HG03097 (cell line): ENCODE results near the gene MCUB.

Source experiments
- ATAC-seq: cut with Tn5 transposase; IDR thresholded peaks from one replicate; pipeline ENCODE4 v1.9.1; 2021; ENCODE audit not compliant: unreplicated experiment, low FRiP score

Gene MCUB

DNA sequence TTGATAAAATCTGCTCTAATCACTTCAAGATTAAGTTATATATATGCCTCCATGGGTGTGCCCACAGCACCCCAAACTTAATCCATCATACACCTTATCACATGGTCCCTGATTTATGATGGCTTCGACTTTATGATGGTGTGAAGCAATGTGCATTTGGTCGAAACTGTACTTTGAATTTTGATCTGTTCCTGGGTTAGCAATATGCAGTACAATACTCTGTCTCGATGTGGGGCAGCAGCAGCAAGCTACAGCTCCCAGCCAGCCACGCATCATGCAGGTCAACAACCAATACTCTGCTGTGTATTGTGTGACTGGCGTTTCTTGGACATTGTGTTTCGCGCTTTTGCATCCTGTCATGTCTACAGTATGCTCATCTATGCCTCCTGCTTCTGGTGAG, 62.6 kb downstream of the MCUB start:
- no peak for ATAC-seq

DNA sequence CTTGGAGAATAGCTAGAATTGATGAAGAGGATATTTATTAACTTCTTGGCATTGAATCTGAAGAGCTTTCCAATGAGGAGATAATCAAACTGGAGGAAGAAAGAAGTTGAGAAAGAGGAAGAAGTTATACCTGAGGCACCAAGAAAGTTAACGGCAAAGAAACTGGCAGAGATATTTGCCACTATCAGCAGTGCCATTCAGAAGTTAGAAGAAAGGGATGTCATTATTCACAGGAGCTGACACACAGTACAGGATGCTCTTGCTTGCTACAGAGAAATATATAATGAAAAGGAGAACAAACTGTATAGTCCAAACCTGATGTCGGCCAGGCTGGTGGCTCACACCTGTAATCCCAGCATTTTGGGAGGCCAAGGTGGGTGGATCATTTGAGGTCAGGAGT, 64.5 kb downstream of the MCUB start:
- no peak for ATAC-seq

DNA sequence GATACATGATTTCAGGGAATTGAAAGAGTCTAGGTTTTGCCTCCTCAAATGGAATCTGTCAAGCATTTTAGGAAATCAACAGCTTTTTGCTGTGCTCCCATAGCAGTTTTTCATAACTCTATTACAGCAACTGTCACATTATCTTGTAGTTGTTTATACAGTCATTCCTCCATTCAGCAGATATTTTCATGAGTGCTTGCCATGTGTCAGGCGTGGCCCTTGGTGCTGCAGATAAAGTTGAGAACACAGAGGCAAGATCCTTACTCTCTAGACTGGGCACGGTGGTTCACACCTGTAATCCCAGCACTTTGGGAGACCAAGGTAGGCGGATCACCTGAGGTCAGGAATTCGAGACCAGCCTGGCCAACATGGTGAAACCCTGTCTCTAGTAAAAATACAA, 67.3 kb downstream of the MCUB start:
- no peak for ATAC-seq

DNA sequence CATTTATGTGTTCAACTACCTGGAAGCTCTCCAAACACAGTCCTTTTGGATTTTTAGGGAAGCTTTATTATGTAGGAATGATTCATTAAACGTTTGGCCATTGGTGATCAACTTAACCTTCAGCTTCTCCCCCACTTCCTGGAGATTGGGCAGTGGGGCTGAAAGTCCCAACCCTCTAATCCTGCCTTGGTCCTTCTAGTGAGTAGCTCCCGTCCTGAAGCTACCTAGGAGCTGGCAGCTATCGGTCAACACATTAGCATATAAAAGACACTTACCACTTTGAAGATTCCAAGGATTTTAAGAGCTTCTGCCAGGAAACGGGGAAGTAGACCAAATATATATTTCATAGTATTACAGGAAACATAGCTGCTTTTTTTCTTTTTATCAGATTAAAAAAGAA, 69.7 kb downstream of the MCUB start:
- ATAC-seq = no peak

DNA sequence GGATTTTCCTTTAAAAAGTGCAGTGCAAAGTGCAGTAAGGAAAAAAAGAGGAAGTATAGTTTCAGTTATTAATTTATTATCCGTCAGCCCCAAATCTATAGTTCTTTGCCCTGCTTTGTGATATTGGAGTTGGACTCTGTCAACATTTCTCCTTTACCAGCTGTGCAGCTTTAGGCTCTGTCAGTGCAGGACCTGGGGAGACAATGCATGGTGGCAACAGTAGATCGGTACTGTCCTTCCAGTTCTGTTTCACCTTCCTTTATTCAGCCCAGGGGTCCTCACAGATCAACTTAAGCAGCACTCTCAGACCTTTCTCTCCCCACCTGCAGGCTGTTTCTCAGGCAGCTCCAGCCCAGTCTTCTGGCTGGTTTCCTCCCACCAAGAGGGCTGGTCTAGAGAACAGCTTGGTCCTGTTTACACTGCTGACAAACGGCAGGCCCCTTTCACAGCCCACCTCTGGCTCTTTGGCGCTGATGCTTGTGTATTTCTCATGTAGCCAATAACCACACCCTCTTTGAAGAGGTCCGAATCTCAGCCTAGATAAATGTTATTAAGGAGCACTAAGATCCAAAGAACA, 71.6 kb downstream of the MCUB start:
- ATAC-seq = no peak

DNA sequence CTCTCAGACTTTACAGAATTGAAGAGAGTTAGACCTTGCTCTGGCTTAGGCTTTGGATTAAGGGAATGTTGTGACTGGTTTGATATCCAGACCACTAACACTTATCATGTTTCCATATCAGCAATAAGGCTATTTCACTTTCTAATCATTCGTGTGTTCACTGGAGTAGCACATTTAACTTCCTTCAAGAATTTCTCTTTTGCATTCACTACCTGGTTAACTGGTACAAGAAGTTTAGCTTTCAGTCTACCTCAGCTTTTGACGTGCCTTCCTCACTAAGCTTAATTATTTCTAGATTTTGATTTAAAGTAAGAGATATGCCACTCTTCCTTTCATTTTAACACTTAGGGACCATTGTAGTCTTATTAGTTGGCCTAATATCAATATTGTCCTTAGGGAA, 80.6 kb downstream of the MCUB start:
- no peak for ATAC-seq

DNA sequence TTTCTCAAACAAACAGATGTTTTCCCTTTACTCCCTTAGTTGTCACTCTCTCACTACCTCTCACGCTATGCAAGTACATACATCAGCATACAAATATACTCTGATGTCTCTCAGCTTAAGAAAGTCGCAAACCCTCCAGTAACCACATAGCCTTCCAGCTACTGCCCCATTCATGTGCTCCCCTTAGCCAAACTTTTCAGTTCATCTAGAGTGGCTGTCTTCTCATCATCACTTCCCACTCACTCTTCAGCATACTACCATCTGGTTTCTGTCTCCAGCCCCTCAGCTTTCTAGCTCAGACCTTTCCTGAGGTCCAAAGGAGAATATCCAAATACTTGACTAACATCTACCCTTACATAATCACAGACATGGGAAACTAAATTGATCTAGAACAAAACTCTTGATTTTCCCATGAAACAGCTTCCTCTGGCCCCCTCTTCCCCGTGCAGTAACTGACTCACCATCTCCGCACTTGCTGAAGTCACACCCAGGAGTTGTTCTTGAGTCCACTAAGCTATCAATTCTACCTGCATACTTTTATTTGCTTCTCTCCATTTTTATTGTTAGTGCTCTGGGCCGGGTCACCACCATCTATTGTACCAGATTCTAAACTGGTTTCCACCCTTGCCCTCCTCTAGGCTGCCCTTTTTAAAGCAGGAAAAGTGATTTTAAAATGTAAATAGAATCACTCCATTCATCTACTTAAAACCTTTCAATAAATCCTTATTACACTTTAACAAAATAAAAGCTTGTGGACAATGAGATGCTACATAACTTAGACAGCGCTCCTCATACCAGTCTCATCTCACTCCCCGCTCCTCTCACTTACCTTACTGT, 86.0 kb downstream of the MCUB start:
- ATAC-seq = no peak

DNA sequence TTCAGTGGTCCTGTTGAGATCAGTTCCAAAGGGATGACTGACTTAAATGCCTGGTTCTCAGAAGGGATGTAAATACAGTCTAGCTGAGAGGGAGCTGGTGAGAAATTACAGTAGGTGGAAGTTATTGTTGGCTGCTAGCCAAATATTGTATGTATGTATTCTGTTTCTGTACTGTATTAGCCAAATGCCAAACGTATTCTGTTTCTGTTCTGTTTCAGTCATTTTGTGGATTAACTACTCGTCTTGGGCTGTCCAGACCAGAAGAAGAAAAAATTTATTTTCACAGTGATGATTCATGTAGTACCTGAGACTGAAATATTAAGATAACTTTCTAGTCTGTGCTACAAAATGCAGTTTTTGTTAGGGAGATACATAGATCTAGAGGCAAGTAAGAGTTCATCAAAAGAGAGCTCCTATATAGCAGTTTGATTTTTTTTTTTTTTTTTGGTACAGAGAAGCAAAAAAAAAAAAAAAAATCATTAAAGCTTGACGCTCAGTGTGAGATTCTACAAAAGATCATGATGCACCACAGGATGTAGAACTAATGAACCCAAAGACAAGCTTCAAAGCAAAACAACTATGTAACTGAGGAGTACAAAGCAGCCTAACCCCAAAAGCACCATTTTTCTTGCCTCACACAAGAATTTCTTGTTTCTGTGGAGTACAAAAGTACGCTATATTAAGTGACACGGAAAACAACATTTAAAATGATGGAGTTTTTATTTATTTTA, 88.4 kb downstream of the MCUB start:
- peak; percentile 49 for ATAC-seq

DNA sequence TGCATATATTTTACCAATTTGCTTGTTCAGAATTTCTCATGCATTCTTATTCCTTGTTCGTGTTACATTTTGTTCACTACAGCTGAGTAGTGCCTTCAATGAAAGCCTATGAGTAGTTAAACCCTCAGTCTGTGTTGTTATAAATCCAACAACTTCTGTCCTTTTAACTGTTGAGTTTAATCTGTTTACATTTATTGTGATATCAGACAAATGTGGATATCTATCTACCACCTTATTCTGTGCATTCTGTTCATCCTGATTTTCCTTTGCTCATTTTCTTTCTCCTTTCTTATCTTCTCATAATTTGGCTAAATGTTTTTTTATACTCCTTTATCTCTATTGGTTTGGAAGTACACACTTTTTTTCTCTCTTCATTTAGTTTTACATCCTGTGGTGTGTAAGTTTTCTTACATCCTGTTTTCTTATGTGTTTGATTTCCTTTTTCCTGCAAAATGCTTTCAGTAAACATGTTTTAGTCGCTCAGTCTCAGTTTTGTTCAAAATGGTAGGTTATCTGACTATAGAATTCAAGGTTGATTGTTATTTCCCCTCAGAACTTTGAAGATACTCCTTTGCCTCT, 89.0 kb downstream of the MCUB start:
- ATAC-seq = no peak

DNA sequence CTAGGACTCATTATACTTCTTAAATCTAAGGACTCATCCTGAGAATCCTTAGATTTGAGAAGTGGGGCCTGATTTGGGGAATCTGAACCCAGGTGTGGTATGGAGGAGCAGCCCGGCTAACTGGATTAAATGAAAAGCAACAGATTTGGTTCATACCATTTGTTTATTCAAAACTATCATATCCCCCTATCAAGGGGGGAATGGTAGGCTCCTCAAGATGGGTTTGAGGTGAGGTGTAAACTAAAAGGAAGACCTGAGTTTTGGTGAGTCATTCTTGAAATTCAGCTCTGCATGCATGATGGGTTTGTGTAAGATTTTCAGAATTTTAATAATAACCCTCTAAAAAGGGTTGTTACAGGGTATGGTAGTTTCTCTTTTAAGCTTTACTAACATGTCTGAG, 89.8 kb downstream of the MCUB start:
- peak; percentile 79 for ATAC-seq

DNA sequence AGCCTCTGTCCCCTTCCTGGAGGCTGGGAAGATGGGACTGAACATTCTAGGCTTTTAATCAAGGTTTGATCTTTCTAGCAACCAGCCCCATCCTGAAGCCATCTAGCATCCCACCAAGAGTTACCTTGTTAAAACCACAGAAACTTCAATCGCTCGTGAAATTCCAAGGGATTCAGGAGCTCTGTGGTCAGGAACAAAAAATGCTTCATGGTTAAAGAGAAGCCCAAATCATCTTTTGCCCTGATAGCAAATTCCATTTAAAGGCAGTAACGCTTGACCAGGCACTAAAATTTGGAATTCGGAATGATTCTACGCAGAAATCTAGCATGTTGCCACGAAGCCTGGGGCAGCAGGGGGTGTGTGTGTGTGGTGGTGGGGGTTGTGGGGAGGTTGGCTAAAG, 95.3 kb downstream of the MCUB start:
- no peak for ATAC-seq

DNA sequence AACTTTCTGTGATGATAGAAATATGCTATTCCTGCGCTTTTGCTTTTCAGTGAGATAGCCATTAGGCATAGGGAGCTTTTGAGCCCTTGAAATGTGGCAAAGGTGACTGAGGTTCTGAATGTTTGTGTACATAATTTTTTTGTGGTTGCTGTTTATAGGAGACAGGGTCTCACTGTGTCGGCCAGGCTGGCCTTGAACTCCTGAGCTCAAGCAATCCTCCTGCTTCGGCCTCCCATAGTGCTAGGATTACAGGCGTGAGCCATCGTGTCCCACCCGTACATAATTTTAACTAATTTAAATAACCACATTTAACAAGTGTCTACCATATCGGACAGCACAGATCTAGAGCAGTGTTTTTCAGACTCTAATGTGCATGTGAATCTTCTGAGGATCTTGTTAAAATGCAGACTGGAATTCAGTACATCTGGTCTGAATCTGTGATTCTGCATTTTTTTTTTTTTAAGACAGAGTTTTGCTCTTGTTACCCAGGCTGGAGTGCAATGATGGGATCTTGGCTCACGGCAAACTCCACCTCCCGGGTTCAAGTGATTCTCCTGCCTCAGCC, 97.9 kb downstream of the MCUB start:
- ATAC-seq = no peak

DNA sequence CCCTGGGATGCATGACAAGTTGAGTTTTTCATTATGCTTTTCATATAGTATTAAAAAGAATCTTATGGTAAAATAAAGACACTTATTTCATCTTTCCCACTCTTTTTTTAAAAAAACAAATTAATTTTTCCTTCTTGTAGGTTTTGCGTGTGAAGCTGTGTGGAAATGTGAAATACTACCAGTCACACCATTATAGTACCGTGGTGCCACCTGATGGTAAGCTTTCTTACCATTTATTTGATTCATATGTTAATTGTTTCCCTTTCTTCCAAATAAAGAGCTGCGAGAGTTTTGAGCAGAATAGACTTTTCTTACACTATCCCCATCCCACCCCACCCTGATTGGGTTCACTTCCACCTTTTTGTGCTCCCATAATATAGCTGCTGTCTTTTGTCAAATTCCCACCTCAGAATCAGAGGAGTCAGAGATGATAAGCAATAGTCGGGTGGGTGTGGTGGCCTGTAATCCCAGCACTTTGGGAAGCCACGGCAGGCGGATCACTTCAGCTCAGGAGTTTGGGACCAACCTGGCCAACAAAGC, 98.9 kb downstream of the MCUB start:
- ATAC-seq = no peak

DNA sequence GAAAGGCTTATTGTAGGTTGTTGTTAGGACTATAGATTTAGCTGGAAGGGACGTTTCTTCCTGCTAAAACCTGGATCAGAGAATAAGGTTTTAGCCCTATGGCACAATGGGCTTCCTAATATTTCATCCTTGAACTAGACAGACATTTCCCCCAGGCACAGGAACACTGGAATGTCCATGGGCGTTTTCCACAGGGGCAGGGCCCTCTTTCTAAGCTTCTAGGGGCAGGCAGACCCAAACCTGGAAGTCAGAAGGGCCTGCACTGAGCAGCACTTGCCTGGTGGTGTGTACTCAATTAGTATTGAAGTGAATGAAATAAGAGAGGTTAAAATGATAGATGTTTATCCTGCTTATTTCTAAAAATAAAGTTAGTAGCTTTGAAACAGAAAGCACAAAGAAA, 102.1 kb downstream of the MCUB start:
- ATAC-seq = no peak

DNA sequence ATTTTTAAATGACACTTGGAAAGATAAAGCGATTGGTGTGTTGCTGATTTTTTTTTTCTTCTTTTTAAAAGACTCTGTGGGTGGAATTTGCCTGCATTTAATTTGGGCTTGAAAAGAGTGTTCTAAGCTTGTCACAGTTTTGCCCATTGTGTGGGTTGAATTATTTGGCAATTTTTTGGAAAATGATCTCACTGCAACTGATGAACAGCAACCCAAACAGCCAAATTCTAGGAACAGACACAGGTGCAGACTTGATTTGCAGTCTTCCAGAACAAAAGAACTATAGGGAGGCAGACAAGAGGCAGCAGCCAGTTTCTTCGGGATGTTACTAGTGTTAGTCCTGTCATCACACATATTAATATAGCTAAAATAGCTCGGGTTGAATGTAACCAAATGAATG, 102.7 kb downstream of the MCUB start:
- ATAC-seq = no peak

DNA sequence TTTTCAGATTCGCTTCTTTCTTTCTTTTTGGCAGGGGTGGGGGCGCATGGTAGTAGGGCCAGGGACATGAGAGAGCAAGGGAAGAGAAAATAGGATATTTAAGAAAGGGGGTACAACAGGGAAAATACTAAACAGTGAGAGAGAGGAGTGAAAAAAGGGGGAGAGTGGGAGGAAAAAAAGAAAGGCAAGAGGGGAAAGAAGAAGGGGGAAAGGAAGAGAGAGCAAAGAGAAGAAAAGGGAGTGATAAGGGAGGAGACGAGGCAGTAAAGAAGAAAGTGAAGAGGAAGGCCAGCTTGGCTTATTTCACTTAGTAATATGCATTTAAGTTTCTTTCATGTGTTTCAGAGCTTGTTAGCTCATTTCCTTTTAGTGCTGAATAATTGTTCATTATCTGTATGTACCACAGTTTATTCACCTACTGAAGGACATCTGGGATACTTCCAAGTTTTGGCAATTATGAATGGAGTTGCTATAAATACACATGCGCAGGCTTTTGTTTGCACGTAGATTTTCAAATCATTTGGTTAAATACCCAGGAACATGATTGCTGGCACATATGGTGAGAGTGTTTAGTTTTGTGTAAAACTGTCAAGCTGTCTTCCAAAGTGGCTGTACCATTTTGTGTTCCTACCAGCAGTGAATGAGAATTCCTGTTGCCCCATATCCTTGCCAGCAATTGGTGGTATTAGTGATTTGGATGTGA, 105.9 kb downstream of the MCUB start:
- no peak for ATAC-seq

DNA sequence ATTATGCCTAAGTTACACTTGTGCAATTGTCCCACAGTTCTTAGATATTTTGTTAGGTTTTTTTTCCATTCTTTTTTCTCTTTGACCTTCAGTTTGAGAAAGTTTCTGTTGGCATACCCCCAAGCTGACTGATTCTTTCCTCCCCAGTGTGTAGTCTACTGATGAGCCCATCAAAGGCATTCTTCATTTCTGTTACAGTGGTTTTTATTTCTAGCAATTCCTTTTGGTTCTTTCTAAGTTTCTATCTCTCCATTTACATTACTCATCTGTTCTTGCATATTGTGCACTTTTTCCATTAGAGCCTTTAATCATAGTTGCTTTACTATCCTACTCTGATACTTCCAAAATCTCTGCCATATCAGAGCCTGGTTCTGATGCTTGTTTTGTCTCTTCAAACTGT, 111.3 kb downstream of the MCUB start:
- ATAC-seq = no peak

DNA sequence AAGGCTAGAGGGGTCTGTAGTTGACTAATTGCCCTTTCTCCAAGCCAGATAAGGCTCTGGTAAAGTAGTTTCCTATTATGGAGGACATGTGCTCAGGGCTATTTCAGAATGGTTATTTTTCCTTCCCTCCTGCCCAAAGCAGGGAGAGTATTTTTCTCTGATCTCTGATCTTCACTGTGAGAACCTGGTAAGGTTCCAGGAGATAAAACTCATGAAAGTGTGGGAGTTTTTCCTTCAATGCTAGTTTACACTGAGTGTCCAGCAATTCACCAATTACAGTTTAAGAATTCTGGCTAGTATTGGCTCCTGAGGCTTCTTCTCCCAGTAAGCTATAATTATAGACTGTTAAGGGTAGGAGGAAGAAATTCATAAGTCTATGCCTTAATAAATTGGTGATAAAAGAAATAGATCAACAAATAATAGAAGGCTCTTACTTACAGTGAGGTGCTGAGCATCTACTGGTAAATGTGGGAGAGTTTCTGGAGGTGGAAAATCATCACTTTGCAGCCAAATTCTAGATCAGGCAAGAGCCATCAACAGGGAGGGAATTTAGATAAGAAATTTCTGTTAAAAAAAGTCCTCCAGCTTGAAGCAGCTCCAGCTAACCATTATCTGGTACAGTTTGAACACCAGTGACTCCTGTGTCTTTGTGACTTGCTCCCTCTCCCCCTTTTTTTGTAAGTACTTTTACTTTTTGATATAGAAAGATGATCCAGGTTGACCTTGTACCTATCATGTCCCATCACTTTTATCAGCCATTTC, 112.3 kb downstream of the MCUB start:
- ATAC-seq = no peak

DNA sequence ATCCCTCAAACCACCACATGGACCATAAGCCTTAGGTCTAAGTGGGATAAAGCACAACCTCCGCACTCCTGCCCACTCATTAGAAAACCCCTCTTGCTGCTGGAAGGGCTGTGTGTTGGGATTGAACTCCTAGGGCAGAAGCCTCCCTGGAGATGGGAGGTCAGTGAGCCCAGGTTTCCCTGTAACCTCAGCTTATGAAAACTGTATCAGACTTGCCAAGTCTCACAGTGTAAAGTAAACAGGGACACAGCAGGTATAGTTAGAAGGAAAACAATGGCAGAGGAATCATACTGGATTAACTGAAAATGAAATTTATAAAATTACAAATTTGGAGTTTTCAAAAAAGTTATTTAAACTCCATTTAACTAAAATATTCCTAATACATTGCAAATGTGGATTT, 113.3 kb downstream of the MCUB start:
- ATAC-seq = no peak

DNA sequence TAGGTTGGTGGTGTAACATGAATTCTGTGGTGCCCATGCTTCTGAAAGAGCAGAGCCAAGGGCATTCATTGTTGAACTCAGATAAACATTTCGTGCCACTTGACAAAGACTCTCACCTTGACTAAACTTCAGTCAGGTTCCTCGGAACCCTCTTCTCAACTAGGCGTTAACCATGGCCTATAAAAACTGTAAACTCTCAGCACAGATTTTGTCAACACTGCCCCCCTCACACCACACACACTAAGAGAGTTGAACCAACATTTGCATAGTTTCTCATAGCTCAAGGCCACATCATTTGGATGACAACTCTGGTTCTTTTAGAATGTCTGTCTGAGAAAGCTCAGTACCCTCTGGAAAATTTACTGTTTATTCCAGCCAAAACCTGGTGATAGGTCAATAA, 115.1 kb downstream of the MCUB start:
- ATAC-seq = no peak
